HepG2 (cell line): ENCODE results near the gene KPNB1. TPM values are rescaled to one million over a fixed set of nuclear protein-coding genes. Genes with fewer than 3 reads are reported as not detected.

Source experiments
- ATAC-seq: fragments of 200-7000 bp; cut with Tn5 transposase; 3 replicates; pipeline ENCODE4 v1.9.1; 2020; ENCODE audit warnings: mild to moderate bottlenecking, moderate library complexity
- BruUV-seq: library from RNA; stranded (reverse); fragments of 400-500 nt; replicated peaks from 2 replicates; lab custom pipeline; 2021; lab: Mats Ljungman, UMichigan
- CTCF ChIA-PET: fragments of 300-600 bp; formaldehyde crosslinking; extraction: SDS; loops from one replicate; lab custom pipeline; 2021; ENCODE audit warnings: low total read pairs, inconsistent platforms, low intra/inter-chr PET ratio; lab: Yijun Ruan, JAX
- POLR2A ChIA-PET: fragments of 350-600 bp; sonication (Branson Sonifier 250); formaldehyde crosslinking; loops from one replicate; lab custom pipeline; 2020; ENCODE audit warnings: antibody characterized with exemption, inconsistent platforms; lab: Yijun Ruan, JAX
- DNase-seq: peaks from one replicate; pipeline ENCODE4 v3.0.0-alpha.2; 2015; ENCODE audit warnings: low spot score
- FAIRE-seq: peaks from 3 replicates; lab custom pipeline; 2011; peaks lifted over from hg19 to GRCh38; lab: Jason Lieb, UNC
- H2AFZ ChIP-seq: one replicate; pipeline ENCODE4 v1.6.1; 2011; ENCODE audit warnings: low read length, inconsistent platforms
- H3K27ac ChIP-seq: fragments of 300-600 bp; 3 replicates; pipeline ENCODE4 v1.8.0; 2011; ENCODE audit warnings: mixed run types, mild to moderate bottlenecking, mixed read lengths, low read length, inconsistent platforms; ENCODE audit not compliant: insufficient read depth; ENCODE audit errors: extremely low read length
- H3K27me3 ChIP-seq, 2 experiments: fragments of 200-600 bp in 1 of 2; 2 replicates in 1 of 2; 3 replicates in 1 of 2; pipeline versions ENCODE4 v1.6.0 to v1.8.0; 2011; ENCODE audit warnings: low read length in 2 of 2, mild to moderate bottlenecking in 2 of 2, moderate library complexity in 2 of 2, inconsistent platforms in 1 of 2; ENCODE audit not compliant: insufficient read depth in 2 of 2, control insufficient read depth in 1 of 2
- H3K36me3 ChIP-seq, 2 experiments: fragments of 200-600 bp in 1 of 2; replicated peaks in 1 of 2; 2 replicates in 1 of 2; 3 replicates in 1 of 2; pipeline versions ENCODE4 v1.5.1 to v1.8.0; 2011; ENCODE audit warnings: low read length in 2 of 2, inconsistent platforms in 1 of 2; ENCODE audit not compliant: insufficient read depth in 2 of 2, control insufficient read depth in 1 of 2
- H3K4me1 ChIP-seq: 2 replicates; pipeline ENCODE4 v1.5.1; 2012; ENCODE audit warnings: low read length, inconsistent platforms; ENCODE audit not compliant: insufficient read depth
- H3K4me2 ChIP-seq: 2 replicates; pipeline ENCODE4 v1.6.0; 2011; ENCODE audit warnings: low read depth, low read length, inconsistent platforms
- H3K4me3 ChIP-seq, 3 experiments: fragments of 200-600 bp in 1 of 3; sonication (generic), shearing (Covaris generic) in 1 of 3; replicated peaks in 1 of 3; 2 replicates each; pipeline ENCODE4 v1.5.1; 2011 to 2016; ENCODE audit warnings: low read length in 3 of 3, inconsistent platforms in 2 of 3, low read depth in 2 of 3, mild to moderate bottlenecking in 2 of 3, control low read depth in 1 of 3, mixed read lengths in 1 of 3; ENCODE audit not compliant: insufficient read depth in 1 of 3
- H3K79me2 ChIP-seq: one replicate; pipeline ENCODE4 v1.6.1; 2011; ENCODE audit warnings: low read length, inconsistent platforms; ENCODE audit not compliant: insufficient read depth
- H3K9ac ChIP-seq: 2 replicates; pipeline ENCODE4 v1.6.0; 2011; ENCODE audit warnings: mild to moderate bottlenecking, low read depth, low read length, inconsistent platforms; ENCODE audit not compliant: insufficient read depth
- H3K9me3 ChIP-seq: 2 replicates; pipeline ENCODE4 v1.5.1; 2012; ENCODE audit warnings: mild to moderate bottlenecking, low read length
- H4K20me1 ChIP-seq: 2 replicates; pipeline ENCODE4 v1.6.0; 2011; ENCODE audit warnings: inconsistent platforms, mild to moderate bottlenecking, low read length, moderate library complexity; ENCODE audit not compliant: insufficient read depth
- GABPB1 ChIP-seq: IDR thresholded peaks from 2 replicates; pipeline ENCODE4 v1.6.1; 2016; ENCODE audit warnings: mild to moderate bottlenecking, missing genetic modification reagents, moderate library complexity, missing compliant biosample characterization
- HNF4G ChIP-seq, 2 experiments: sonication (generic) in 1 of 2; formaldehyde crosslinking in 1 of 2; IDR thresholded peaks; 2 replicates each; pipeline versions ENCODE4 v1.4.0 to v1.6.1; 2011 to 2020; ENCODE audit warnings: borderline replicate concordance in 2 of 2, low read depth in 2 of 2, mild to moderate bottlenecking in 2 of 2, low read length in 1 of 2, missing genetic modification reagents in 1 of 2, moderate library complexity in 1 of 2
- JUNB ChIP-seq: sonication (generic); formaldehyde crosslinking; IDR thresholded peaks from 2 replicates; pipeline ENCODE4 v1.8.0; 2022; ENCODE audit warnings: missing genetic modification reagents, mild to moderate bottlenecking, borderline replicate concordance
- MATR3 ChIP-seq: sonication (generic); formaldehyde crosslinking; IDR thresholded peaks from 2 replicates; pipeline ENCODE4 v1.4.0; 2020; ENCODE audit warnings: missing genetic modification reagents
- ZFP1 ChIP-seq: IDR thresholded peaks from 2 replicates; pipeline ENCODE4 v1.6.1; 2016
- ZNF234 ChIP-seq: sonication (generic); formaldehyde crosslinking; conservative IDR thresholded peaks from 2 replicates; pipeline ENCODE4 v1.5.1; 2020; ENCODE audit warnings: mild to moderate bottlenecking, missing genetic modification reagents
- ZNF253 ChIP-seq: sonication (generic); formaldehyde crosslinking; IDR thresholded peaks from 2 replicates; pipeline ENCODE4 v1.8.0; 2022; ENCODE audit warnings: mild to moderate bottlenecking, missing genetic modification reagents, borderline replicate concordance
- ZNF30 ChIP-seq: sonication (generic); formaldehyde crosslinking; IDR thresholded peaks from 2 replicates; pipeline ENCODE4 v1.5.0; 2020; ENCODE audit warnings: mild to moderate bottlenecking, missing genetic modification reagents
- ZNF367 ChIP-seq: sonication (generic); formaldehyde crosslinking; IDR thresholded peaks from 2 replicates; pipeline ENCODE4 v1.4.0; 2020; ENCODE audit warnings: missing genetic modification reagents, borderline replicate concordance
- ZNF530 ChIP-seq: sonication (generic); formaldehyde crosslinking; IDR thresholded peaks from 2 replicates; pipeline ENCODE4 v1.5.0; 2020; ENCODE audit warnings: low read depth, mild to moderate bottlenecking, missing genetic modification reagents
- ZNF780A ChIP-seq: sonication (generic); formaldehyde crosslinking; IDR thresholded peaks from 2 replicates; pipeline ENCODE4 v1.8.0; 2022; ENCODE audit warnings: mild to moderate bottlenecking, missing genetic modification reagents, moderate library complexity
- ZSCAN30 ChIP-seq: sonication (generic); formaldehyde crosslinking; IDR thresholded peaks from 2 replicates; pipeline ENCODE4 v1.5.0; 2020; ENCODE audit warnings: mild to moderate bottlenecking, missing genetic modification reagents
- WGBS: methylation state at CpG from one replicate; pipeline ENCODE4 v1.1.6; 2017; ENCODE audit warnings: low lambda C conversion rate; 5-methylcytosine and 5-hydroxymethylcytosine counted together
- in situ Hi-C: cut with HindIII; loops from 2 replicates; pipeline ENCODE4 v1.10.0; 2017; ENCODE audit warnings: low pct_unique_long_range_greater_than_20kb; ENCODE audit not compliant: extremely low pct_ligation_motif_present
- intact Hi-C: fragments of 100-400 bp; cut with micrococcal nuclease; formaldehyde crosslinking; loops from one replicate; pipeline ENCODE4 v1.10.0; 2022; ENCODE audit not compliant: unreplicated experiment
- polyA plus RNA-seq, 8 experiments: library from polyadenylated mRNA; depleted of rRNA in 3 of 8; stranded (reverse) in 7 of 8; unstranded in 1 of 8; fragments of >200 nt; fragmentation: Illumina TruSeq in 4 of 8; extraction: Trizol in 4 of 8; gene quantifications; 2 replicates each; pipeline versions ENCODE4 v1.2.1 to v1.2.3, GENCODE V29; 2011 to 2016; ENCODE audit warnings: low read depth in 4 of 8, missing spikeins in 1 of 8, mixed read lengths in 1 of 8; ENCODE audit not compliant: insufficient read depth in 1 of 8
- total RNA-seq, 5 experiments: library from RNA; depleted of rRNA; stranded (reverse); fragments of >200 nt; fragmentation: Illumina TruSeq; extraction: Trizol; gene quantifications; 2 replicates each; pipeline ENCODE4 v1.2.3, GENCODE V29; 2016; ENCODE audit warnings: low read depth in 1 of 5
- TF ChIP-seq, protein P1 (sequence below): sonication (generic); formaldehyde crosslinking; IDR thresholded peaks from 2 replicates; pipeline ENCODE4 v1.4.0; 2020; ENCODE audit warnings: missing genetic modification reagents, borderline replicate concordance
- TF ChIP-seq, protein P2 (sequence below): sonication (generic); formaldehyde crosslinking; IDR thresholded peaks from 2 replicates; pipeline ENCODE4 v1.5.0; 2020; ENCODE audit warnings: missing genetic modification reagents
- TF ChIP-seq, protein P3 (sequence below): sonication (generic); formaldehyde crosslinking; conservative IDR thresholded peaks from 2 replicates; pipeline ENCODE4 v1.4.0; 2020; ENCODE audit warnings: missing genetic modification reagents
- TF ChIP-seq, protein P4 (sequence below): sonication (generic); formaldehyde crosslinking; IDR thresholded peaks from 2 replicates; pipeline ENCODE4 v1.5.0; 2020; ENCODE audit warnings: missing genetic modification reagents, mild to moderate bottlenecking, borderline replicate concordance
- TF ChIP-seq, protein P5 (sequence below): IDR thresholded peaks from 2 replicates; pipeline ENCODE4 v1.6.1; 2016; ENCODE audit warnings: low read depth, control low read depth

KPNB1 gene
- total and polyA plus RNA-seq, 2 of the 13 experiments (the other 11 are each of a cell fraction or from before 2014, with no cell fraction given) = 164 to 424 TPM

DNA sequence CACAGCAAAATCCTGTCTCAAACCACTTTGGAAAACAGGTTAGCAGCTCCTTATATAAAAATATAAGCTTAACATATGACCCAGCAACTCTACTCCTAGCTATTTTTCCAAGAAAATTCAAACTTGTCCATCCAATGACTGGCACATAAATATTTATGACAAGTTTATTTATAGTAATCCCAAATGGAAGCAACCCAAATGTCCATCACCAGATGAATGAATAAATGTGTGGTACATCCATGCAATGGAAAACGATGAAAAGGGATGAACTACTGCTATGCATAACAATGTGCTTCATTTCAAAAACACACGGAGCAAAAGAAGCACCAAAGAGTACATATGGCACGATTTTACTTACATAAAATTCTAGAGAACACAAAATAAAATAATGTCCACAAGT, 9.6 kb upstream of the KPNB1 start:
- DNase-seq (no peak), FAIRE-seq (no peak), ATAC-seq (no peak)
- in situ Hi-C loops = no loop called here
- H3K4me2 ChIP-seq = no peak overlapping the region
- H3K36me3 ChIP-seq = no peaks in the 10 kb centered on the region
- H3K9me3 ChIP-seq = no peaks in the 10 kb centered on the region
- H3K4me1 ChIP-seq = no peaks in the 10 kb centered on the region
- ChIA-PET POLR2A (interaction anchor here (1.1 kb wide), 1 partner anchor 10 kb away, joined by 4 read pairs; the partner anchor contains the start of gene KPNB1), CTCF (no interaction called here)
- H4K20me1 ChIP-seq = no peaks in the 10 kb centered on the region
- no peak overlapping the region for H3K4me3 ChIP-seq
- 57% methylated on average over 3 of the region's 3 CpGs for WGBS
- no peak overlapping the region for H3K27ac ChIP-seq
- H3K9ac ChIP-seq = no peak overlapping the region
- H2AFZ ChIP-seq = no peak overlapping the region
- H3K79me2 ChIP-seq = no peaks in the 10 kb centered on the region
- intact Hi-C loops = no loop called here
- no peaks in the 10 kb centered on the region for H3K27me3 ChIP-seq
- no TSS peak for BruUV-seq
- TF ChIP-seq, protein P1, sequence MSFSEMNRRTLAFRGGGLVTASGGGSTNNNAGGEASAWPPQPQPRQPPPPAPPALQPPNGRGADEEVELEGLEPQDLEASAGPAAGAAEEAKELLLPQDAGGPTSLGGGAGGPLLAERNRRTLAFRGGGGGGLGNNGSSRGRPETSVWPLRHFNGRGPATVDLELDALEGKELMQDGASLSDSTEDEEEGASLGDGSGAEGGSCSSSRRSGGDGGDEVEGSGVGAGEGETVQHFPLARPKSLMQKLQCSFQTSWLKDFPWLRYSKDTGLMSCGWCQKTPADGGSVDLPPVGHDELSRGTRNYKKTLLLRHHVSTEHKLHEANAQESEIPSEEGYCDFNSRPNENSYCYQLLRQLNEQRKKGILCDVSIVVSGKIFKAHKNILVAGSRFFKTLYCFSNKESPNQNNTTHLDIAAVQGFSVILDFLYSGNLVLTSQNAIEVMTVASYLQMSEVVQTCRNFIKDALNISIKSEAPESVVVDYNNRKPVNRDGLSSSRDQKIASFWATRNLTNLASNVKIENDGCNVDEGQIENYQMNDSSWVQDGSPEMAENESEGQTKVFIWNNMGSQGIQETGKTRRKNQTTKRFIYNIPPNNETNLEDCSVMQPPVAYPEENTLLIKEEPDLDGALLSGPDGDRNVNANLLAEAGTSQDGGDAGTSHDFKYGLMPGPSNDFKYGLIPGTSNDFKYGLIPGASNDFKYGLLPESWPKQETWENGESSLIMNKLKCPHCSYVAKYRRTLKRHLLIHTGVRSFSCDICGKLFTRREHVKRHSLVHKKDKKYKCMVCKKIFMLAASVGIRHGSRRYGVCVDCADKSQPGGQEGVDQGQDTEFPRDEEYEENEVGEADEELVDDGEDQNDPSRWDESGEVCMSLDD (CRISPR knock-in tag) = no peak
- TF ChIP-seq, protein P2, sequence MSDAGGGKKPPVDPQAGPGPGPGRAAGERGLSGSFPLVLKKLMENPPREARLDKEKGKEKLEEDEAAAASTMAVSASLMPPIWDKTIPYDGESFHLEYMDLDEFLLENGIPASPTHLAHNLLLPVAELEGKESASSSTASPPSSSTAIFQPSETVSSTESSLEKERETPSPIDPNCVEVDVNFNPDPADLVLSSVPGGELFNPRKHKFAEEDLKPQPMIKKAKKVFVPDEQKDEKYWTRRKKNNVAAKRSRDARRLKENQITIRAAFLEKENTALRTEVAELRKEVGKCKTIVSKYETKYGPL = no peak
- TF ChIP-seq, protein P3, sequence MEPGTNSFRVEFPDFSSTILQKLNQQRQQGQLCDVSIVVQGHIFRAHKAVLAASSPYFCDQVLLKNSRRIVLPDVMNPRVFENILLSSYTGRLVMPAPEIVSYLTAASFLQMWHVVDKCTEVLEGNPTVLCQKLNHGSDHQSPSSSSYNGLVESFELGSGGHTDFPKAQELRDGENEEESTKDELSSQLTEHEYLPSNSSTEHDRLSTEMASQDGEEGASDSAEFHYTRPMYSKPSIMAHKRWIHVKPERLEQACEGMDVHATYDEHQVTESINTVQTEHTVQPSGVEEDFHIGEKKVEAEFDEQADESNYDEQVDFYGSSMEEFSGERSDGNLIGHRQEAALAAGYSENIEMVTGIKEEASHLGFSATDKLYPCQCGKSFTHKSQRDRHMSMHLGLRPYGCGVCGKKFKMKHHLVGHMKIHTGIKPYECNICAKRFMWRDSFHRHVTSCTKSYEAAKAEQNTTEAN (CRISPR knock-in tag) = no peak
- no peak for TF ChIP-seq JUNB
- TF ChIP-seq ZNF780A = no peak
- no peak for TF ChIP-seq MATR3 (CRISPR knock-in tag)
- TF ChIP-seq ZSCAN30 (CRISPR knock-in tag) = no peak
- TF ChIP-seq, protein P4, sequence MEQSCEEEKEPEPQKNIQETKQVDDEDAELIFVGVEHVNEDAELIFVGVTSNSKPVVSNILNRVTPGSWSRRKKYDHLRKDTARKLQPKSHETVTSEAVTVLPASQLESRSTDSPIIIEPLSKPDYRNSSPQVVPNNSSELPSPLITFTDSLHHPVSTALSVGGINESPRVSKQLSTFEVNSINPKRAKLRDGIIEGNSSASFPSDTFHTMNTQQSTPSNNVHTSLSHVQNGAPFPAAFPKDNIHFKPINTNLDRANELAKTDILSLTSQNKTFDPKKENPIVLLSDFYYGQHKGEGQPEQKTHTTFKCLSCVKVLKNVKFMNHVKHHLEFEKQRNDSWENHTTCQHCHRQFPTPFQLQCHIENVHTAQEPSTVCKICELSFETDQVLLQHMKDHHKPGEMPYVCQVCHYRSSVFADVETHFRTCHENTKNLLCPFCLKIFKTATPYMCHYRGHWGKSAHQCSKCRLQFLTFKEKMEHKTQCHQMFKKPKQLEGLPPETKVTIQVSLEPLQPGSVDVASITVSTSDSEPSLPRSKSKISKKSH = no peak
- no peak for TF ChIP-seq ZNF367 (CRISPR knock-in tag)
- no peak for TF ChIP-seq ZNF30 (CRISPR knock-in tag)
- no peak for TF ChIP-seq ZNF530
- TF ChIP-seq, protein P5, sequence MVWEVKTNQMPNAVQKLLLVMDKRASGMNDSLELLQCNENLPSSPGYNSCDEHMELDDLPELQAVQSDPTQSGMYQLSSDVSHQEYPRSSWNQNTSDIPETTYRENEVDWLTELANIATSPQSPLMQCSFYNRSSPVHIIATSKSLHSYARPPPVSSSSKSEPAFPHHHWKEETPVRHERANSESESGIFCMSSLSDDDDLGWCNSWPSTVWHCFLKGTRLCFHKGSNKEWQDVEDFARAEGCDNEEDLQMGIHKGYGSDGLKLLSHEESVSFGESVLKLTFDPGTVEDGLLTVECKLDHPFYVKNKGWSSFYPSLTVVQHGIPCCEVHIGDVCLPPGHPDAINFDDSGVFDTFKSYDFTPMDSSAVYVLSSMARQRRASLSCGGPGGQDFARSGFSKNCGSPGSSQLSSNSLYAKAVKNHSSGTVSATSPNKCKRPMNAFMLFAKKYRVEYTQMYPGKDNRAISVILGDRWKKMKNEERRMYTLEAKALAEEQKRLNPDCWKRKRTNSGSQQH (CRISPR knock-in tag) = no peak
- no peak for TF ChIP-seq ZNF253 (CRISPR knock-in tag)
- no peak for TF ChIP-seq ZFP1 (CRISPR knock-in tag)
- TF ChIP-seq GABPB1 (CRISPR knock-in tag) = no peak
- TF ChIP-seq ZNF234 (CRISPR knock-in tag) = no peak
- no peak for TF ChIP-seq HNF4G (IDR thresholded peaks at IDR 0.05; ENCODE audit: borderline replicate concordance, low read depth, low read length)
- no peak for TF ChIP-seq HNF4G (CRISPR knock-in tag; IDR thresholded peaks at IDR 0.05; ENCODE audit: borderline replicate concordance, low read depth)
